H9 (cell line): Measurements from ENCODE around the gene POLR3C. TPM values are rescaled to one million over a fixed set of nuclear protein-coding genes. Genes with fewer than 3 reads are reported as not detected.

Experiments
- DNase-seq: peaks from one replicate; pipeline ENCODE4 v3.0.0-alpha.2; 2017
- H2AFZ ChIP-seq: one replicate; pipeline ENCODE4 v1.6.1; 2013; ENCODE audit warnings: mild to moderate bottlenecking, low read length, control low read depth, moderate library complexity
- H2AK5ac ChIP-seq: 2 replicates; pipeline ENCODE4 v1.6.1; 2013; ENCODE audit warnings: low read length, control low read depth, mixed read lengths; ENCODE audit not compliant: insufficient read length
- H2BK120ac ChIP-seq: one replicate; pipeline ENCODE4 v1.6.1; 2013; ENCODE audit warnings: low read depth, mild to moderate bottlenecking, low read length, control low read depth, inconsistent platforms; ENCODE audit not compliant: poor library complexity, severe bottlenecking
- H2BK12ac ChIP-seq: 2 replicates; pipeline ENCODE4 v1.6.1; 2013; ENCODE audit warnings: low read length, control low read depth, mixed read lengths, low read depth; ENCODE audit not compliant: insufficient read length
- H2BK15ac ChIP-seq: 2 replicates; pipeline ENCODE4 v1.6.1; 2013; ENCODE audit warnings: low read depth, low read length, control low read depth
- H2BK20ac ChIP-seq: one replicate; pipeline ENCODE4 v1.6.1; 2013; ENCODE audit warnings: low read depth, mild to moderate bottlenecking, low read length, control low read depth, inconsistent platforms; ENCODE audit not compliant: poor library complexity, severe bottlenecking
- H2BK5ac ChIP-seq: 2 replicates; pipeline ENCODE4 v1.6.1; 2013; ENCODE audit warnings: low read length, control low read depth, mixed read lengths; ENCODE audit not compliant: insufficient read length
- H3K14ac ChIP-seq: 2 replicates; pipeline ENCODE4 v1.6.1; 2013; ENCODE audit warnings: low read length, control low read depth; ENCODE audit not compliant: insufficient read depth
- H3K18ac ChIP-seq: 2 replicates; pipeline ENCODE4 v1.6.1; 2013; ENCODE audit warnings: low read depth, mild to moderate bottlenecking, mixed read lengths, low read length, control low read depth; ENCODE audit not compliant: insufficient read length
- H3K23ac ChIP-seq: 2 replicates; pipeline ENCODE4 v1.6.1; 2013; ENCODE audit warnings: low read length, control low read depth, mixed read lengths, low read depth; ENCODE audit not compliant: insufficient read length
- H3K23me2 ChIP-seq: 2 replicates; pipeline ENCODE4 v1.6.1; 2013; ENCODE audit warnings: low read depth, mild to moderate bottlenecking, mixed read lengths, low read length, control low read depth; ENCODE audit not compliant: insufficient read length, poor library complexity, severe bottlenecking
- H3K27ac ChIP-seq: 2 replicates; pipeline ENCODE4 v1.5.1; 2013; ENCODE audit warnings: low read length, control low read depth, mixed read lengths, low read depth; ENCODE audit not compliant: insufficient read length
- H3K27me3 ChIP-seq: 2 replicates; pipeline ENCODE4 v1.6.1; 2013; ENCODE audit warnings: low read length, control low read depth, inconsistent platforms; ENCODE audit not compliant: insufficient read depth
- H3K4ac ChIP-seq: 2 replicates; pipeline ENCODE4 v1.6.1; 2013; ENCODE audit warnings: low read depth, mild to moderate bottlenecking, control low read depth, inconsistent platforms, low read length, moderate library complexity
- H3K4me1 ChIP-seq: 2 replicates; pipeline ENCODE4 v1.6.1; 2013; ENCODE audit warnings: low read length, control low read depth, inconsistent platforms; ENCODE audit not compliant: insufficient read depth
- H3K4me2 ChIP-seq: 2 replicates; pipeline ENCODE4 v1.6.1; 2013; ENCODE audit warnings: low read length, control low read depth, mixed read lengths; ENCODE audit not compliant: insufficient read length, insufficient read depth
- H3K56ac ChIP-seq: 2 replicates; pipeline ENCODE4 v1.6.1; 2013; ENCODE audit warnings: low read depth, mild to moderate bottlenecking, mixed read lengths, low read length, control low read depth; ENCODE audit not compliant: insufficient read length
- H3K79me1 ChIP-seq: 2 replicates; pipeline ENCODE4 v1.6.1; 2013; ENCODE audit warnings: low read depth, mild to moderate bottlenecking, moderate library complexity, low read length, control low read depth, inconsistent platforms; ENCODE audit not compliant: insufficient read depth, poor library complexity, severe bottlenecking
- H3K79me2 ChIP-seq: 2 replicates; pipeline ENCODE4 v1.6.1; 2013; ENCODE audit warnings: low read length, control low read depth, inconsistent platforms; ENCODE audit not compliant: insufficient read depth
- H3K9ac ChIP-seq: 2 replicates; pipeline ENCODE4 v1.6.1; 2013; ENCODE audit warnings: low read length, control low read depth, mixed read lengths; ENCODE audit not compliant: insufficient read length; ENCODE audit errors: extremely low read depth
- H3K9me3 ChIP-seq: one replicate; pipeline ENCODE4 v1.6.1; 2013; ENCODE audit warnings: low read depth, low read length, inconsistent platforms; ENCODE audit not compliant: control insufficient read depth
- H3T11ph ChIP-seq: one replicate; pipeline ENCODE4 v1.6.1; 2013; ENCODE audit warnings: mild to moderate bottlenecking, low read length, control low read depth, inconsistent platforms
- H4K20me1 ChIP-seq: one replicate; pipeline ENCODE4 v1.6.1; 2013; ENCODE audit not compliant: control insufficient read depth, insufficient read length, insufficient read depth
- H4K5ac ChIP-seq: 2 replicates; pipeline ENCODE4 v1.6.1; 2013; ENCODE audit warnings: low read depth, mild to moderate bottlenecking, mixed read lengths, low read length, control low read depth; ENCODE audit not compliant: insufficient read length
- H4K8ac ChIP-seq: replicated peaks from 2 replicates; pipeline ENCODE4 v1.6.1; 2013; ENCODE audit warnings: low read length, control low read depth, mixed read lengths, low read depth; ENCODE audit not compliant: insufficient read length
- H4K91ac ChIP-seq: 2 replicates; pipeline ENCODE4 v1.6.1; 2013; ENCODE audit warnings: low read depth, mild to moderate bottlenecking, moderate library complexity, mixed read lengths, low read length, control low read depth; ENCODE audit not compliant: insufficient read length
- H3K27ac Mint-ChIP-seq, 3 experiments: 2 replicates in 2 of 3; 3 replicates in 1 of 3; pipeline ENCODE4 v1.8.0; 2020 to 2021; ENCODE audit warnings: mixed read lengths in 3 of 3, mild to moderate bottlenecking in 1 of 3, moderate library complexity in 1 of 3
- H3K27me3 Mint-ChIP-seq: 2 replicates; pipeline ENCODE4 v1.8.0; 2021; ENCODE audit warnings: low read depth, mild to moderate bottlenecking, moderate library complexity, mixed read lengths
- H3K36me3 Mint-ChIP-seq, 3 experiments: 2 replicates in 2 of 3; 3 replicates in 1 of 3; pipeline ENCODE4 v1.8.0; 2020 to 2021; ENCODE audit warnings: low read depth in 3 of 3, mixed read lengths in 3 of 3; ENCODE audit not compliant: insufficient read depth in 1 of 3
- H3K4me1 Mint-ChIP-seq, 2 experiments: 2 replicates each; pipeline ENCODE4 v1.8.0; 2020; ENCODE audit warnings: mixed read lengths in 2 of 2
- H3K4me3 Mint-ChIP-seq, 2 experiments: 2 replicates in 1 of 2; 3 replicates in 1 of 2; pipeline ENCODE4 v1.8.0; 2020 to 2021; ENCODE audit warnings: mild to moderate bottlenecking in 2 of 2, mixed read lengths in 2 of 2, moderate library complexity in 1 of 2
- H3K9me3 Mint-ChIP-seq, 2 experiments: 2 replicates in 1 of 2; 3 replicates in 1 of 2; pipeline ENCODE4 v1.8.0; 2020; ENCODE audit warnings: mild to moderate bottlenecking in 2 of 2, mixed read lengths in 2 of 2, moderate library complexity in 1 of 2
- CTCF ChIP-seq: fragments of 200-600 bp; sonication (generic); conservative IDR thresholded peaks from 3 replicates; pipeline ENCODE4 v1.8.0; 2021; ENCODE audit warnings: antibody characterized with exemption, mild to moderate bottlenecking
- WGBS: extraction: QIAGEN DNeasy Blood & Tissue Kit; methylation state at CpG from one replicate; pipeline ENCODE4 v1.1.7; 2013; ENCODE audit warnings: missing lambda C conversion rate, low lambda C conversion rate, mixed read lengths; ENCODE audit not compliant: insufficient read length; ENCODE audit errors: extremely low coverage; 5-methylcytosine and 5-hydroxymethylcytosine counted together
- total RNA-seq: library from RNA; stranded (reverse); gene quantifications from 2 replicates; pipeline ENCODE4 v1.2.1, GENCODE V29; 2021

The POLR3C gene
- total RNA-seq, 1 experiment from 2014 or later, result 37.2 TPM

GRCh38 chr1:145887631-145888030 lies 63.6 kb downstream of the POLR3C start:
- no peak overlapping the region for H3K4me3 Mint-ChIP-seq
- no peak overlapping the region for H3K23ac ChIP-seq
- peaks cover 8% of the 10 kb centered on the region; the same call in 1 of the 2 replicates for H3K27me3 ChIP-seq
- no peak overlapping the region for H3K18ac ChIP-seq
- no peaks in the 10 kb centered on the region for H3K36me3 Mint-ChIP-seq
- H2BK12ac ChIP-seq, result no peak overlapping the region
- H3K4me1 ChIP-seq, result no peaks in the 10 kb centered on the region
- no peak overlapping the region for H3K27ac Mint-ChIP-seq
- no peak overlapping the region for H2BK120ac ChIP-seq
- no peaks in the 10 kb centered on the region for H3K9me3 ChIP-seq
- peaks cover 31% of the 10 kb centered on the region for H3K27me3 Mint-ChIP-seq
- H2BK5ac ChIP-seq, result no peak overlapping the region
- H3K56ac ChIP-seq, result no peak overlapping the region
- no peak overlapping the region for H3K4ac ChIP-seq
- peaks cover 29 to 31% of the 10 kb centered on the region in 2 experiments for H3K4me1 Mint-ChIP-seq
- no peak overlapping the region for H2BK20ac ChIP-seq
- H3K14ac ChIP-seq, result no peak overlapping the region
- H3K9me3 Mint-ChIP-seq, result no peaks in the 10 kb centered on the region
- H2BK15ac ChIP-seq, result no peak overlapping the region
- H3K79me1 ChIP-seq, result no peaks in the 10 kb centered on the region
- no peak overlapping the region for H4K5ac ChIP-seq
- H4K20me1 ChIP-seq, result no peaks in the 10 kb centered on the region
- no peak overlapping the region for H2AFZ ChIP-seq
- H3K4me2 ChIP-seq, result no peak overlapping the region
- no peak overlapping the region for H4K91ac ChIP-seq
- H3T11ph ChIP-seq, result no peak overlapping the region
- no CpG with 5 or more reads among the region's 5 CpGs for WGBS
- no peak overlapping the region for H3K9ac ChIP-seq
- H3K23me2 ChIP-seq, result peaks cover 10% of the 10 kb centered on the region
- H3K79me2 ChIP-seq, result no peaks in the 10 kb centered on the region
- TF ChIP-seq CTCF, result no peak
- no peak overlapping the region for H4K8ac ChIP-seq
- H2AK5ac ChIP-seq, result no peak overlapping the region
- DNase-seq, result no peak
- H3K27ac ChIP-seq, result no peak overlapping the region
